HG02852 (cell line): Measurements from ENCODE around the gene METAP1D.

Source experiments
- ATAC-seq: cut with Tn5 transposase; IDR thresholded peaks from one replicate; pipeline ENCODE4 v1.9.1; 2021; ENCODE audit warnings: mild to moderate bottlenecking, moderate library complexity; ENCODE audit not compliant: unreplicated experiment

METAP1D gene

GRCh38 chr2:172079416-172079815, 79.7 kb downstream of the METAP1D start:
- ATAC-seq = no peak

- ATAC-seq = no peak
Measured at GRCh38 chr2:172079838-172080640, 80.3 kb downstream of the METAP1D start.

- ATAC-seq = no peak
Measured at GRCh38 chr2:172080641-172081220, 81.0 kb downstream of the METAP1D start.

GRCh38 chr2:172081221-172082022, 81.7 kb downstream of the METAP1D start:
- ATAC-seq = no peak

- no peak for ATAC-seq
Measured at GRCh38 chr2:172082105-172082943, 82.6 kb downstream of the METAP1D start.

GRCh38 chr2:172082944-172083627, 83.3 kb downstream of the METAP1D start:
- ATAC-seq = no peak

- no peak for ATAC-seq
Measured at GRCh38 chr2:172083628-172084394, 84.1 kb downstream of the METAP1D start.

- no peak for ATAC-seq
Measured at GRCh38 chr2:172084395-172084644, 84.6 kb downstream of the METAP1D start.

GRCh38 chr2:172084645-172085459, 85.1 kb downstream of the METAP1D start:
- peak; percentile 88 for ATAC-seq

GRCh38 chr2:172085460-172086159, 85.9 kb downstream of the METAP1D start, which contains the start of gene DLX1:
Gene DLX1, plus strand, starts transcription at chr2:172085507. Its CDS starts 171 bp downstream, at chr2:172085678.
- ATAC-seq = no peak

GRCh38 chr2:172086241-172087206, 86.8 kb downstream of the METAP1D start:
- ATAC-seq = no peak

GRCh38 chr2:172087207-172087779, 87.5 kb downstream of the METAP1D start:
- no peak for ATAC-seq

GRCh38 chr2:172087780-172088244, 88.1 kb downstream of the METAP1D start:
- ATAC-seq = no peak

GRCh38 chr2:172088245-172089004, 88.7 kb downstream of the METAP1D start:
- ATAC-seq = no peak

GRCh38 chr2:172089005-172089504, 89.3 kb downstream of the METAP1D start:
- no peak for ATAC-seq

GRCh38 chr2:172089633-172090032, 89.9 kb downstream of the METAP1D start:
- no peak for ATAC-seq
